Measurements from ENCODE around the gene DGKK.

DNA sequence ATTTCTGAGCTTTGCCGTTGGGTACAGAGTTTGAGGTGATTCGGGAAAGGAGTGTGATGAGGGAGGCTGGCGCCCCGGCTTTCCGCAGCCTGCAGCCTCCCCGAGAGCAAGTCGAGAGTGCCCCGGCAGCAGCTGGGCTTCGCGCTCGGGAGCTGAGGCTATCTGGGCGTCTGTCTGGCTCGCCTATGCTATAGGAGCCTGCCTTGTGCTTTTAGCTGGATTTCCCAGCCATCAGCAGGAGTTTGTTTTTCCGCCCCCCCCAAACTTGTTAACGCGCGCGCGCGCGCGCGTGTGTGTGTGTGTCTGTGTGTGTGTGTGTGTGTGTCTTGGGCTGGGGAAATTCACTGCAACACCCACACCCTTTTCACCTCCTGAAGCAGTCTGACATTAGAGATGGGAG lies 765 bp upstream of the DGKK start:
- TF ChIP-seq, protein P1, sequence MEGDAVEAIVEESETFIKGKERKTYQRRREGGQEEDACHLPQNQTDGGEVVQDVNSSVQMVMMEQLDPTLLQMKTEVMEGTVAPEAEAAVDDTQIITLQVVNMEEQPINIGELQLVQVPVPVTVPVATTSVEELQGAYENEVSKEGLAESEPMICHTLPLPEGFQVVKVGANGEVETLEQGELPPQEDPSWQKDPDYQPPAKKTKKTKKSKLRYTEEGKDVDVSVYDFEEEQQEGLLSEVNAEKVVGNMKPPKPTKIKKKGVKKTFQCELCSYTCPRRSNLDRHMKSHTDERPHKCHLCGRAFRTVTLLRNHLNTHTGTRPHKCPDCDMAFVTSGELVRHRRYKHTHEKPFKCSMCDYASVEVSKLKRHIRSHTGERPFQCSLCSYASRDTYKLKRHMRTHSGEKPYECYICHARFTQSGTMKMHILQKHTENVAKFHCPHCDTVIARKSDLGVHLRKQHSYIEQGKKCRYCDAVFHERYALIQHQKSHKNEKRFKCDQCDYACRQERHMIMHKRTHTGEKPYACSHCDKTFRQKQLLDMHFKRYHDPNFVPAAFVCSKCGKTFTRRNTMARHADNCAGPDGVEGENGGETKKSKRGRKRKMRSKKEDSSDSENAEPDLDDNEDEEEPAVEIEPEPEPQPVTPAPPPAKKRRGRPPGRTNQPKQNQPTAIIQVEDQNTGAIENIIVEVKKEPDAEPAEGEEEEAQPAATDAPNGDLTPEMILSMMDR (IDR thresholded peaks at IDR 0.05), result no peak
- no peak for TF ChIP-seq POLR2A (IDR thresholded peaks at IDR 0.05)
- TF ChIP-seq POLR2AphosphoS5 (IDR thresholded peaks at IDR 0.05), result no peak

All from transverse colon (tissue), 4 donors.